GF-D8 (cell line): ENCODE results near the gene ST3GAL6.
A peak's percentile ranks its signal among the peaks of the same experiment; 100 is the strongest.
"Not testable (repeated sequence)": the region's sequence is repeated elsewhere in the genome, so short reads cannot be mapped to it uniquely, and the experiment has no call there.

ENCODE experiments used
- DNase-seq: peaks from one replicate; lab custom pipeline; 2025; lab: John Stamatoyannopoulos, UW

Gene ST3GAL6

GRCh38 chr3:98805571-98805970 lies 42.4 kb downstream of the ST3GAL6 start:
- DNase-seq: no peak

- DNase-seq: no peak
Measured at GRCh38 chr3:98806521-98806920, 43.4 kb downstream of the ST3GAL6 start.

DNA sequence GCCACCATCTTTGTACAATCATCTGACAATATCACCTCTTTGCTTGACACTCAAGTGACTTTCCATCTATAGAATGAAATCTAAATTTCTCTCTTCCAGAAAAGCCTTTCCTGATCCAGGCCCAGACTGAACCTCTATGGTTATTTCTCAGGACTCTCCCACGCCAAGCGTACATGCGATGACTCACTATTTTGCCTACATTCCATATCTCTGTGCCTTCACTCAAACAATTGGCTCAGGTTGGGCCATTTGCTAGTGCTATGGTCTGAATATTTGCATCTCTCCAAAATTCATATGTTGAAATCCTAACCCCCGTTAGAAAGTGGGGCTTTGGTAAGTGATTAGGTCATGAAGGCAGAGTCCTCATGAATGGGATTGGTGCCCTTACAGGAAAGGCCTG lies 43.9 kb downstream of the ST3GAL6 start:
- DNase-seq: no peak

DNA sequence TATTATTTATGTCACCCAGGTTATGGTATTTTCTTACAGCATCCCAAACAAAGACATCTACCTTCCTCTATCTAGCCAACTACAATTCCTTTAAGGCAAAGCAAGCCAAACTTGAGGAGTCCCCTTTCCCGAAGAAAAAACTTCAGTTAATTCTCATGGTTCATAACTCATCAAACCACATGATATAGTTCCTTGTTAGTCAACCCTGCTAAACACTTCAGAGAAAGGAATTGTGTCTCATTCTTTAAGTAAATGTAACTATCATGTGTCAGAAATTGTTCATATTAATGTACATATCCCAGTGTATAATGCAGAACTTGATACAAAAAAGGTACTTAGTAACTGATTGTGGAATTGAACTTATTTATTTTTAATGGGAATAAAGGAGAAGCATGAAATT lies 44.4 kb downstream of the ST3GAL6 start:
- no peak for DNase-seq

GRCh38 chr3:98808071-98808470 lies 44.9 kb downstream of the ST3GAL6 start:
- no peak for DNase-seq

- DNase-seq: peak; percentile 56
Measured at GRCh38 chr3:98809557-98809956, 46.4 kb downstream of the ST3GAL6 start.

DNA sequence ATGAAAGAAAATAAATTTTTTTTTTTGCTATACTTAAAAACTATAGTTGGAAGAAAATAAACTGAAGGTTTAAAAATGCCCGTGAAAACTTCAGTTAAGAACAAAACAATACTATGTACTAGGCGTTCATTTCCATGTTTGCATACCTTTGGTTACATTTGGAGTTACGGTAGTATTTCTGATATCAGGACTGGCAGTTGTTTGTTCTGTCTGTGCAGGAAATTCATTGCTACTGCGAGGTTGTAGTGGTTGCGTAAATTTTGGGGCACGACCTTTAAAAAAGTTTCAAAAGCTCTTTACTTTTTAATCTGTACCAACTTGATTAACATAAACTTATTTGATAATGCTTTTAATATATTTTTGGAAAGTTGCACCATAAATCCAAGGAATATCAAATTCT lies 47.9 kb downstream of the ST3GAL6 start:
- no peak for DNase-seq

GRCh38 chr3:98812851-98813374 lies 49.8 kb downstream of the ST3GAL6 start:
- DNase-seq: peak; percentile 43

DNA sequence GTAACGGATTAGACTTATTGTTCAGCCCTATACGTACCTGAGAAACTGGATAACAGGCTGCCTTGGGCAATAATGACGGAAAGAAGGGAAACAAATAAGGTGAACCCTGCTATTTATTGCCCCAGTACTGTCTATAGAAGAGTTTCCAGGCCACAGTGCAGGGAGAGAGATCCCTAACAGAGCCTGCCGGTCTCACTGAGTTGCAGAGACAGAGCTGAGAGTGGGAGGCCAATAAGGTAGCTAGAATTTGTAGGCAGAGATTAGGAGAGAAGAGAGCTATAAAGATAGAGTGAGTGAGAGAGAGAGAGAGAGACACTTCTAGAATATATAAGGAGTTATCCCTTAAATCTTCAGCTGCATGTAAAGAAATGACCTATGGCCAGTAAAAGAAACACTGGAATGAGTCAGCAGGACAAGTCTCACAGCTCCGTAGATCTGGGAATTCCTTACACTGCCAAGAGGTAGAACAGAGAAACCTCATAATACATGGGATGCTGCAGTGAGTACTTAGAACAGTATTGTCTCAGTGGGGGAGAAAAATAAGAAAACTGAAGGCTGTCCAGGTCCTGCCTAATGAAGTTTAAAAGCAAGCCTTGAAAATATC lies 51.8 kb downstream of the ST3GAL6 start:
- no peak for DNase-seq

DNA sequence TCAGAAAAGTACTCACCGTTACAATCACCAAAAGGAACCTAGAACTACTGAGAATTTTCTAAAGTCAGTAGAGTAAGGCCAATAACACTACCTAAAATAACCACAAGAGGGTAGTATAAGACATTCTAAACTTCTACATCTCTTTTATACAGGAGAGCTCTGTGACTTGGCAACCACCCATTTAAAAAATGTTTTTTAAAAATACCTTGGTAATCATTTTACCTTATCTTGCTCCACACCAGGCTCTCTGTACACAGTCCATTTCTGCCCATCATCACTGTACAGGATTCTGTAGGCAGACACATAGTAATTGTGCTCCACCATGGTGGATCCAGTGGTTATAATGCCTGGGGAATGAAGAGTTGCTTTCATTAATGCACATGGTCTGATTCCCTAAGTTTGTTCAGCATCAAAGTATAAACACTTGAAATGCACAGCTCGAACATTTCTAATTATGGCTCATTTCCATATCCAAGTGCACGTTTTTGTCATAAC lies 54.5 kb downstream of the ST3GAL6 start:
- DNase-seq: peak; percentile 6

GRCh38 chr3:98821063-98821462 lies 57.9 kb downstream of the ST3GAL6 start:
- DNase-seq: no peak

DNA sequence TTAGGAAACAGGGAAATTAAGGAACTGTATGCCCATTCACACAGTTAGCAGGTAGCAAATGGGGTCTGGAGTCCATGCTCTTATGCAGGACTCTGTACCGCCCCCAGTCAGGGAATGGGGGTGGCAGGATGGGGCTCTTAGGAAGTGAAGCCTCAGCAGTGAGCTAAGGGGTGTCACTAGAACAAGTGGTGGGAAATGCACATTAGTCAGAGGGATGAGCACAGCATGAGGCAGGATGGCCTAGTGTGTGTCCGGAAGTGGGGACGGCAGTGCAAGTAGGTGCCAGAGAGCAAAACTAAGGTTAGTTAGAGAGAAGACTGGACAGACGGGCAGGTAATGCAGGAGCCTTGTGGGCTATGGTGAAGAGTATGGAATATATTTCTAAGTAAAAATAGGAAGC lies 60.7 kb downstream of the ST3GAL6 start:
- no peak for DNase-seq

DNA sequence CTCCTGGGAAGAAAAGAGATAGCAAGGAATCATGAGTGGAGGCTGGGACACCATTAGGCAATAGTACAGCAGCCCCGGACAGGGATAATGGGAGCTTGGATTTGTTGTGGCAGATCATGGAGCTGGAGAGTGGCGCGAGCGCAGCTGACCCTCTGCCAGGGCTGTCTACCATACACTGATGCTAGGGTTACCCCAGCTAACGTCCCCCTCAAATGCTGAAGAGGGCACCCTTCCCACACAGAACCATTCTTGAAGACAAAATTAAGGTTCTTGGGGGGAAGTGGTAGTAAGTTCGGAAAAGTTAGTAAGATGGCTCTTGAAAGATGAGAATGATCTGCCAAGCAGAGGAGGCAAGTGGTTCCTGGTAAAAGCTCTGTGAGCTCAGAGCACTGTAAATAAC lies 61.1 kb downstream of the ST3GAL6 start:
- DNase-seq: no peak

DNA sequence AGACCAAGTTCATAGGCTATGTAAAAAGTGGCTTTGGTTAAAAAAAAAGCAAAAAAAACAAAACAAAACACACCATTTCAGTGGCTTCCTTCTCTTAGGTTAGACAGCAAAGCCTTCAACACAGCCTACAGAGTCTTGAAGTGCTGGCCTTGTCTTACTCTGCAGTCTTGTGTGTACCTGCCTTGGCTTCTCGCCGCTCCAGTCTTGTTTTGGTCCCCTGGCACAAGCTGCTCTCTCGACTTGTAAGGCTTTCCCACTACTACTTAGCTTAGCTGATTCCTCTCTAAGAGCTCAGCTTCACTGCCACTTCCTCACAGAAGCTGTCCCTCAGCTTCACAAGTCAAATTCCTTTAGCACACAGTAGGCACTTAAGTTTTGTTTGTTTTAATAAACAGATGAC lies 63.0 kb downstream of the ST3GAL6 start:
- DNase-seq: no peak

- no peak for DNase-seq
Measured at GRCh38 chr3:98827221-98827920, 64.2 kb downstream of the ST3GAL6 start.

- no peak for DNase-seq
Measured at GRCh38 chr3:98829246-98829832, 66.2 kb downstream of the ST3GAL6 start.

- not testable (repeated sequence) for DNase-seq
Measured at GRCh38 chr3:98831060-98831459, 67.9 kb downstream of the ST3GAL6 start.

GRCh38 chr3:98839846-98840245 lies 76.7 kb downstream of the ST3GAL6 start:
- no peak for DNase-seq

- DNase-seq: no peak
Measured at GRCh38 chr3:98843266-98843959, 80.3 kb downstream of the ST3GAL6 start.
